IMR-90 (cell line): ENCODE data around the gene ZNF782. TPM values are rescaled to one million over a fixed set of nuclear protein-coding genes. Genes with fewer than 3 reads are reported as not detected.

ENCODE experiments used
- ATAC-seq: fragments of 200-7000 bp; cut with Tn5 transposase; 2 replicates; pipeline ENCODE4 v1.9.1; 2020; ENCODE audit warnings: low read depth, mild to moderate bottlenecking, moderate library complexity
- BruUV-seq: library from RNA; stranded (reverse); fragments of 400-500 nt; replicated peaks from 2 replicates; lab custom pipeline; 2021; lab: Mats Ljungman, UMichigan
- CTCF ChIA-PET: fragments of 300-600 bp; formaldehyde crosslinking; extraction: SDS; loops from one replicate; lab custom pipeline; 2021; ENCODE audit warnings: antibody characterized with exemption; lab: Yijun Ruan, JAX
- POLR2A ChIA-PET: fragments of 300-600 bp; sonication (Branson Sonifier 250); formaldehyde crosslinking; loops from one replicate; lab custom pipeline; 2022; ENCODE audit warnings: antibody characterized with exemption; ENCODE audit not compliant: unreplicated experiment; lab: Charles Lee
- DNase-seq: peaks from one replicate; pipeline ENCODE4 v3.0.0; 2013
- H2AFZ ChIP-seq: replicated peaks from 2 replicates; pipeline ENCODE3; 2013; ENCODE audit warnings: low read length, mild to moderate bottlenecking; ENCODE audit not compliant: poor library complexity
- H2AK5ac ChIP-seq: 2 replicates; pipeline ENCODE4 v1.6.1; 2013; ENCODE audit warnings: low read depth, low read length, inconsistent platforms
- H2AK9ac ChIP-seq: replicated peaks from 2 replicates; pipeline ENCODE3; 2013; ENCODE audit warnings: mild to moderate bottlenecking, low read depth, low read length, moderate library complexity; ENCODE audit not compliant: poor library complexity
- H2BK120ac ChIP-seq: 2 replicates; pipeline ENCODE4 v1.6.1; 2013; ENCODE audit warnings: low read depth, low read length, inconsistent platforms
- H2BK15ac ChIP-seq: 3 replicates; pipeline ENCODE4 v1.6.1; 2013; ENCODE audit warnings: low read depth, low read length, inconsistent platforms
- H2BK20ac ChIP-seq: 2 replicates; pipeline ENCODE4 v1.6.1; 2013; ENCODE audit warnings: low read depth, mild to moderate bottlenecking, inconsistent platforms, low read length, moderate library complexity
- H2BK5ac ChIP-seq: 2 replicates; pipeline ENCODE4 v1.6.1; 2013; ENCODE audit warnings: mild to moderate bottlenecking, low read depth, low read length, inconsistent platforms; ENCODE audit not compliant: poor library complexity, severe bottlenecking
- H3K14ac ChIP-seq: replicated peaks from 2 replicates; pipeline ENCODE4 v1.6.1; 2013; ENCODE audit warnings: low read depth, low read length, inconsistent platforms
- H3K18ac ChIP-seq: 2 replicates; pipeline ENCODE4 v1.6.1; 2013; ENCODE audit warnings: low read depth, low read length, control low read depth
- H3K23ac ChIP-seq: 2 replicates; pipeline ENCODE4 v1.6.1; 2013; ENCODE audit warnings: low read depth, low read length, inconsistent platforms
- H3K27ac ChIP-seq: 2 replicates; pipeline ENCODE4 v1.5.1; 2013; ENCODE audit warnings: mild to moderate bottlenecking, control low read depth, low read length; ENCODE audit not compliant: insufficient read depth
- H3K27me3 ChIP-seq: 2 replicates; pipeline ENCODE4 v1.6.1; 2013; ENCODE audit warnings: low read length; ENCODE audit not compliant: control insufficient read depth, insufficient read depth
- H3K36me3 ChIP-seq: 2 replicates; pipeline ENCODE4 v1.6.1; 2013; ENCODE audit warnings: low read length, mixed read lengths; ENCODE audit not compliant: control insufficient read depth, insufficient read depth
- H3K4ac ChIP-seq: 2 replicates; pipeline ENCODE4 v1.6.1; 2013; ENCODE audit warnings: low read depth, low read length, inconsistent platforms
- H3K4me1 ChIP-seq: 2 replicates; pipeline ENCODE4 v1.6.1; 2013; ENCODE audit warnings: low read length, mixed read lengths; ENCODE audit not compliant: control insufficient read depth, insufficient read depth
- H3K4me2 ChIP-seq: 2 replicates; pipeline ENCODE4 v1.6.1; 2013; ENCODE audit warnings: low read depth, mild to moderate bottlenecking, control low read depth, low read length, moderate library complexity
- H3K4me3 ChIP-seq: 2 replicates; pipeline ENCODE4 v1.5.1; 2013; ENCODE audit warnings: low read depth, mild to moderate bottlenecking, control low read depth, low read length, moderate library complexity; ENCODE audit not compliant: insufficient read depth
- H3K56ac ChIP-seq: 2 replicates; pipeline ENCODE4 v1.6.1; 2013; ENCODE audit warnings: low read length, inconsistent platforms; ENCODE audit not compliant: insufficient read depth; ENCODE audit errors: extremely low read depth
- H3K79me1 ChIP-seq, 2 experiments: 2 replicates each; pipeline ENCODE4 v1.6.1; 2013; ENCODE audit warnings: low read length in 2 of 2, inconsistent platforms in 1 of 2, low read depth in 1 of 2
- H3K9ac ChIP-seq: 2 replicates; pipeline ENCODE4 v1.6.1; 2013; ENCODE audit warnings: low read depth, low read length, control low read depth
- H3K9me1 ChIP-seq: 2 replicates; pipeline ENCODE4 v1.6.1; 2013; ENCODE audit warnings: low read length, inconsistent platforms; ENCODE audit not compliant: insufficient read depth
- H3K9me3 ChIP-seq: 2 replicates; pipeline ENCODE4 v1.6.1; 2013; ENCODE audit warnings: low read length; ENCODE audit not compliant: control insufficient read depth, insufficient read depth
- H4K20me1 ChIP-seq: 2 replicates; pipeline ENCODE4 v1.6.1; 2013; ENCODE audit warnings: low read length, inconsistent platforms; ENCODE audit not compliant: insufficient read depth
- H4K5ac ChIP-seq: 2 replicates; pipeline ENCODE4 v1.6.1; 2013; ENCODE audit warnings: mild to moderate bottlenecking, low read depth, low read length, control low read depth
- H4K8ac ChIP-seq, 2 experiments: 2 replicates each; pipeline ENCODE4 v1.6.1; 2013; ENCODE audit warnings: low read depth in 2 of 2, low read length in 2 of 2, control low read depth in 1 of 2, inconsistent platforms in 1 of 2
- H4K91ac ChIP-seq: 2 replicates; pipeline ENCODE4 v1.6.1; 2013; ENCODE audit warnings: low read depth, low read length, inconsistent platforms; ENCODE audit not compliant: insufficient read depth
- CEBPB ChIP-seq: IDR thresholded peaks from 2 replicates; pipeline ENCODE4 v1.6.1; 2012; ENCODE audit warnings: low read depth, low read length, improper control_type of control experiment
- CHD1 ChIP-seq: IDR thresholded peaks from 2 replicates; pipeline ENCODE4 v1.6.1; 2012; ENCODE audit warnings: low read depth, low read length, improper control_type of control experiment
- MAFK ChIP-seq: IDR thresholded peaks from 2 replicates; pipeline ENCODE4 v1.6.1; 2012; ENCODE audit warnings: low read depth, low read length, improper control_type of control experiment
- NFE2L2 ChIP-seq: fragments of 150-350 bp; IDR thresholded peaks from 2 replicates; pipeline ENCODE4 v1.6.1; 2016; ENCODE audit warnings: low read depth, mild to moderate bottlenecking, low read length
- POLR2A ChIP-seq: IDR thresholded peaks from 2 replicates; pipeline ENCODE4 v1.6.1; 2012; ENCODE audit warnings: mild to moderate bottlenecking, low read depth, low read length
- RAD21 ChIP-seq: IDR thresholded peaks from 2 replicates; pipeline ENCODE4 v1.6.1; 2012; ENCODE audit warnings: low read length, improper control_type of control experiment
- SMC3 ChIP-seq: fragments of 150-350 bp; IDR thresholded peaks from 2 replicates; pipeline ENCODE4 v1.6.1; 2016; ENCODE audit warnings: low read depth, mild to moderate bottlenecking, antibody characterized with exemption, low read length, moderate library complexity
- USF2 ChIP-seq: fragments of 150-350 bp; IDR thresholded peaks from 2 replicates; pipeline ENCODE4 v1.6.1; 2017; ENCODE audit warnings: mild to moderate bottlenecking, antibody characterized with exemption, low read length, low read depth
- WGBS, 2 experiments: methylation state at CpG; one replicate each; pipeline versions ENCODE4 v1.1.5 to v1.1.7; 2013; ENCODE audit warnings: missing lambda C conversion rate in 2 of 2; ENCODE audit not compliant: insufficient read length in 1 of 2; ENCODE audit errors: extremely low coverage in 2 of 2; 5-methylcytosine and 5-hydroxymethylcytosine counted together
- dilution Hi-C: fragments of 300-500 bp; cut with HindIII; formaldehyde crosslinking; loops from one replicate; pipeline ENCODE4 v1.14.3; 2018; ENCODE audit warnings: low sequenced_read_pairs; ENCODE audit not compliant: unreplicated experiment
- in situ Hi-C: fragments of 300-500 bp; cut with MboI; formaldehyde crosslinking; loops from 3 replicates; pipeline ENCODE4 v1.14.3; 2019; ENCODE audit warnings: low sequenced_read_pairs, inconsistent platforms, mixed read lengths
- intact Hi-C: fragments of 100-400 bp; cut with micrococcal nuclease; formaldehyde crosslinking; loops from 2 replicates; pipeline ENCODE4 v1.10.0; 2022
- polyA plus RNA-seq, 3 experiments: library from polyadenylated mRNA; depleted of rRNA; stranded (reverse); fragments of >200 nt; gene quantifications; 2 replicates each; pipeline ENCODE4 v1.2.3, GENCODE V29; 2012; ENCODE audit warnings: low replicate concordance in 1 of 3
- total RNA-seq: library from RNA; depleted of rRNA; stranded (reverse); fragments of >200 nt; gene quantifications from 2 replicates; pipeline ENCODE4 v1.2.3, GENCODE V29; 2012
- TF ChIP-seq, protein P1 (sequence below): fragments of 150-350 bp; IDR thresholded peaks from 2 replicates; pipeline ENCODE4 v1.6.1; 2016; ENCODE audit warnings: low read depth, mild to moderate bottlenecking, low read length, moderate library complexity, borderline replicate concordance
- TF ChIP-seq, protein P2 (sequence below): conservative IDR thresholded peaks from 2 replicates; pipeline ENCODE4 v1.5.1; 2012; ENCODE audit warnings: mild to moderate bottlenecking, low read depth, low read length, improper control_type of control experiment

The ZNF782 gene
- total and polyA plus RNA-seq, 2 of the 4 experiments (the other 2 are of a cell fraction): 0.86 to 4.3 TPM

GRCh38 chr9:96871176-96871575 lies 16.9 kb upstream of the ZNF782 start:
- Histone ChIP-seq H3K4me3 (no peak overlapping the region), H2AFZ (no peak overlapping the region), H3K9ac (no peak overlapping the region), H4K91ac (no peak overlapping the region), H2BK20ac (no peak overlapping the region), H2BK15ac (no peak overlapping the region), H3K36me3 (no peaks in the 10 kb centered on the region), H3K23ac (no peak overlapping the region), H4K8ac (no peak overlapping the region), H2BK120ac (no peak overlapping the region), H3K56ac (no peak overlapping the region), H3K27me3 (peaks cover 4% of the 10 kb centered on the region; the same call in 1 of the 2 replicates), H3K18ac (no peak overlapping the region), H3K14ac (no peak overlapping the region), H3K79me1 (no peaks in the 10 kb centered on the region), H3K4me2 (no peak overlapping the region), H2BK5ac (no peak overlapping the region), H3K4me1 (no peaks in the 10 kb centered on the region), H3K9me1 (no peaks in the 10 kb centered on the region), H4K5ac (no peak overlapping the region), H2AK9ac (no peak overlapping the region), H3K9me3 (no peaks in the 10 kb centered on the region), H2AK5ac (no peak overlapping the region), H3K27ac (no peak overlapping the region), H4K20me1 (no peaks in the 10 kb centered on the region), H3K4ac (no peak overlapping the region)
- ATAC-seq (no peak), DNase-seq (no peak)
- TF ChIP-seq, protein P1, sequence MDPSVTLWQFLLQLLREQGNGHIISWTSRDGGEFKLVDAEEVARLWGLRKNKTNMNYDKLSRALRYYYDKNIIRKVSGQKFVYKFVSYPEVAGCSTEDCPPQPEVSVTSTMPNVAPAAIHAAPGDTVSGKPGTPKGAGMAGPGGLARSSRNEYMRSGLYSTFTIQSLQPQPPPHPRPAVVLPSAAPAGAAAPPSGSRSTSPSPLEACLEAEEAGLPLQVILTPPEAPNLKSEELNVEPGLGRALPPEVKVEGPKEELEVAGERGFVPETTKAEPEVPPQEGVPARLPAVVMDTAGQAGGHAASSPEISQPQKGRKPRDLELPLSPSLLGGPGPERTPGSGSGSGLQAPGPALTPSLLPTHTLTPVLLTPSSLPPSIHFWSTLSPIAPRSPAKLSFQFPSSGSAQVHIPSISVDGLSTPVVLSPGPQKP: no peak
- no peak for TF ChIP-seq RAD21
- no peak for TF ChIP-seq POLR2A
- TF ChIP-seq, protein P2, sequence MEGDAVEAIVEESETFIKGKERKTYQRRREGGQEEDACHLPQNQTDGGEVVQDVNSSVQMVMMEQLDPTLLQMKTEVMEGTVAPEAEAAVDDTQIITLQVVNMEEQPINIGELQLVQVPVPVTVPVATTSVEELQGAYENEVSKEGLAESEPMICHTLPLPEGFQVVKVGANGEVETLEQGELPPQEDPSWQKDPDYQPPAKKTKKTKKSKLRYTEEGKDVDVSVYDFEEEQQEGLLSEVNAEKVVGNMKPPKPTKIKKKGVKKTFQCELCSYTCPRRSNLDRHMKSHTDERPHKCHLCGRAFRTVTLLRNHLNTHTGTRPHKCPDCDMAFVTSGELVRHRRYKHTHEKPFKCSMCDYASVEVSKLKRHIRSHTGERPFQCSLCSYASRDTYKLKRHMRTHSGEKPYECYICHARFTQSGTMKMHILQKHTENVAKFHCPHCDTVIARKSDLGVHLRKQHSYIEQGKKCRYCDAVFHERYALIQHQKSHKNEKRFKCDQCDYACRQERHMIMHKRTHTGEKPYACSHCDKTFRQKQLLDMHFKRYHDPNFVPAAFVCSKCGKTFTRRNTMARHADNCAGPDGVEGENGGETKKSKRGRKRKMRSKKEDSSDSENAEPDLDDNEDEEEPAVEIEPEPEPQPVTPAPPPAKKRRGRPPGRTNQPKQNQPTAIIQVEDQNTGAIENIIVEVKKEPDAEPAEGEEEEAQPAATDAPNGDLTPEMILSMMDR: no peak
- no peak for TF ChIP-seq SMC3
- TF ChIP-seq NFE2L2: no peak
- TF ChIP-seq MAFK: no peak
- no peak for TF ChIP-seq CHD1
- TF ChIP-seq USF2: no peak
- no peak for TF ChIP-seq CEBPB
- WGBS, 2 experiments: no CpG with 5 or more reads among the region's 1 CpG
- BruUV-seq: no TSS peak
- ChIA-PET POLR2A (no interaction called here), CTCF (interaction anchor here (1.1 kb wide), 1 partner anchor 10 kb away, joined by 4 read pairs; no protein-coding TSS in a partner anchor)
- in situ Hi-C loops: no loop called here
- dilution Hi-C loops: no loop called here
- intact Hi-C loops: loop anchor here (5.0 kb wide), 1 partner anchor 236 kb away; no protein-coding TSS in a partner anchor
